HG03135 (cell line): ENCODE measurements around the gene SPO11.
"Not testable (repeated sequence)": the region's sequence is repeated elsewhere in the genome, so short reads cannot be mapped to it uniquely, and the experiment has no call there.

Experiments
- ATAC-seq: cut with Tn5 transposase; IDR thresholded peaks from one replicate; pipeline ENCODE4 v1.9.1; 2021; ENCODE audit warnings: mild to moderate bottlenecking, moderate library complexity; ENCODE audit not compliant: unreplicated experiment

SPO11 gene

GRCh38 chr20:57332105-57333089 is 2.8 kb downstream of the SPO11 start:
- ATAC-seq: no peak

GRCh38 chr20:57335392-57335791 is 5.8 kb downstream of the SPO11 start:
- ATAC-seq: no peak

- ATAC-seq: no peak
Observed at GRCh38 chr20:57341663-57342062, 12.1 kb downstream of the SPO11 start.

- ATAC-seq: no peak
Observed at GRCh38 chr20:57342829-57343228, 13.2 kb downstream of the SPO11 start.

GRCh38 chr20:57346477-57346876 is 16.9 kb downstream of the SPO11 start:
- ATAC-seq: no peak

- ATAC-seq: no peak
Observed at GRCh38 chr20:57347393-57347792, 17.8 kb downstream of the SPO11 start.

GRCh38 chr20:57348200-57348921 is 18.8 kb downstream of the SPO11 start:
- ATAC-seq: not testable (repeated sequence)

- not testable (repeated sequence) for ATAC-seq
Observed at GRCh38 chr20:57348922-57349574, 19.4 kb downstream of the SPO11 start.

- ATAC-seq: no peak
Observed at GRCh38 chr20:57350081-57350710, 20.6 kb downstream of the SPO11 start.

GRCh38 chr20:57350726-57351041 is 21.1 kb downstream of the SPO11 start:
- not testable (repeated sequence) for ATAC-seq

- peak; percentile 84 for ATAC-seq
Observed at GRCh38 chr20:57351042-57351783, 21.6 kb downstream of the SPO11 start, which contains the start of gene RAE1. Gene RAE1, plus strand, starts transcription at chr20:57351255. Its CDS starts 2,784 bp downstream, at chr20:57354039.

GRCh38 chr20:57352305-57352704 is 22.7 kb downstream of the SPO11 start:
- no peak for ATAC-seq

GRCh38 chr20:57353351-57353750 is 23.7 kb downstream of the SPO11 start:
- ATAC-seq: no peak

- ATAC-seq: no peak
Observed at GRCh38 chr20:57361517-57361916, 31.9 kb downstream of the SPO11 start.

- no peak for ATAC-seq
Observed at GRCh38 chr20:57364451-57364850, 34.8 kb downstream of the SPO11 start.

GRCh38 chr20:57369596-57369995 is 40.0 kb downstream of the SPO11 start:
- no peak for ATAC-seq

GRCh38 chr20:57370316-57370715 is 40.7 kb downstream of the SPO11 start:
- ATAC-seq: no peak

GRCh38 chr20:57371363-57371762 is 41.8 kb downstream of the SPO11 start:
- ATAC-seq: no peak

GRCh38 chr20:57372157-57372556 is 42.6 kb downstream of the SPO11 start:
- no peak for ATAC-seq
